ENCODE measurements around the gene BCORL1. TPM values are rescaled to one million over a fixed set of nuclear protein-coding genes. Genes with fewer than 3 reads are reported as not detected.

BCORL1 gene
- total and polyA plus RNA-seq, 4 donors = 4.8 to 15.5 (median 9.5) TPM

DNA sequence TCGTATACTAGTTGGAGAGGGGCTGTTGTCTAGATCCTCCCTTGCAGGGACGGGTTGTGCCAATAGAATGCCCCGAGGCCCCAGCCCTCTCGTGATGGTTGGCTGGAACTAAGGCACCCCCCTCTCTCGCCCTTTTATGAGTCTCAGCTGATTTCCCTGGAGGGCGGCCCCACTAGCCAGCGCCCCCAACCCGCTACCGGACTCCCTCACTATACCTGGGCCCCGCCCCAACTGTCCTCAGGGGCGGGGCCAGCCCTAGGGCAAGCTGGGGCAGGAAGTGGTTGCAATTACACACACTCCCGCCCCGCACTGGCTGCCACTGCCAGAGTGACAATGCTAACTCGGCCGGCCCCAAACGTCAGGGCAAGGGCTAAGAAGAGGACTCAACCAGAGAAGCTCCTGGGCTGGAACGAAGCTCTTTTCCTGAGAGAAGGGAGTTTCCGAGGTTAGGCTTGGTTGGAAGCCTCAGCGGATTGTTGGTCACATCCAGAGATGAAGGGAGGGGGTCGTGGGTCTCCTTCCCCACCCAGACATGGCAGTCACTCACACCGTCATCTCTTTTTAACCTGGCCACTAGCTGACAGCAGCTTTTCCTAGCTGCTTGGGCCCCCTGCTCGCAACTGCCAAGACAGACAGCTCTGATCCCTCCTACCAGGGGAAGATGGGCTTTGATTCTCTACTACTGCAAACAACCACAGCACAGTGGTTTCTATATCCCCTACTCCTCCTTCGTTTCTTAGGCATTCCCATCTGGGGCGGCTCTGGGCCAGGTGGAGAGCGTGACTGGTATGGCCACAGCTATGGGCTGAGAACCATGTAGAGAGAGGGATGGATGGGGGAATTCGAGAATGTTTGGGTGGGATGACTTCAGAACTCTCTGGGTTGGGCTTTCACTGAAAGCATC is 21.0 kb upstream of the BCORL1 start:
- Histone ChIP-seq H3K27me3 (ENCODE audit: control insufficient read depth, insufficient read depth, low read length) (peaks cover 10% of the 10 kb centered on the region), H3K36me3 (ENCODE audit: control insufficient read depth, insufficient read depth, low read length) (no peaks in the 10 kb centered on the region), H3K27ac (ENCODE audit: low read depth, low read length) (no peak overlapping the region), H3K4me3 (ENCODE audit: low read depth, low read length) (no peak overlapping the region), H3K4me1 (ENCODE audit: control insufficient read depth, insufficient read depth, low read length) (peaks cover 24% of the 10 kb centered on the region), H3K9me3 (ENCODE audit: control insufficient read depth, insufficient read depth, low read length) (no peaks in the 10 kb centered on the region)
- WGBS (ENCODE audit: insufficient coverage) = 35% methylated on average over 23 of the region's 26 CpGs
- DNase-seq (ENCODE audit: low read depth in 4 of 6, low spot score in 6 of 6) = no peak

DNA sequence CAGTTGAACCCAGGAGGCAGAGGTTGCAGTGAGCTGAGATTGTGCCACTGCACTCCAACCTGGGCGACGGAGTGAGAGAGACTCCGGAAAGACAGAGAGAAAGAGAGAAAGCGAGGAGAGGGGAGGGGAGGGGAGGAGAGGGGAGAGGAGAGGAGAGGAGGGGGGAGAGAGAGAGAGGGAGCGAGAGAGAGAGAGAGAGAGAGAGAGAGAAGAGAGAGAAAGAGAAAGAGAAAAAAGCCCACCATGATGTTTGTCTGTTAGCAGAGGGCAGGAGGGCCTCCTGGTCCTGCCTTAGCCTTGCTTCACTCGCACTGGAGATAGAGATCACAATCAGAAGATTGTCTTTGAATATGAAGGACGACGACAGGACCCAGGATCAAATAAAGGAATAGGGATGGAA is 18.7 kb upstream of the BCORL1 start:
- no peak for DNase-seq (ENCODE audit: low read depth in 4 of 6, low spot score in 6 of 6)
- Histone ChIP-seq H3K36me3 (ENCODE audit: control insufficient read depth, insufficient read depth, low read length) (no peaks in the 10 kb centered on the region), H3K4me1 (ENCODE audit: control insufficient read depth, insufficient read depth, low read length) (peaks cover 13% of the 10 kb centered on the region), H3K4me3 (ENCODE audit: low read depth, low read length) (no peak overlapping the region), H3K27me3 (ENCODE audit: control insufficient read depth, insufficient read depth, low read length) (peaks cover 4% of the 10 kb centered on the region), H3K27ac (ENCODE audit: low read depth, low read length) (no peak overlapping the region), H3K9me3 (ENCODE audit: control insufficient read depth, insufficient read depth, low read length) (no peaks in the 10 kb centered on the region)
- 83% methylated on average over 6 of the region's 8 CpGs for WGBS (ENCODE audit: insufficient coverage)

DNA sequence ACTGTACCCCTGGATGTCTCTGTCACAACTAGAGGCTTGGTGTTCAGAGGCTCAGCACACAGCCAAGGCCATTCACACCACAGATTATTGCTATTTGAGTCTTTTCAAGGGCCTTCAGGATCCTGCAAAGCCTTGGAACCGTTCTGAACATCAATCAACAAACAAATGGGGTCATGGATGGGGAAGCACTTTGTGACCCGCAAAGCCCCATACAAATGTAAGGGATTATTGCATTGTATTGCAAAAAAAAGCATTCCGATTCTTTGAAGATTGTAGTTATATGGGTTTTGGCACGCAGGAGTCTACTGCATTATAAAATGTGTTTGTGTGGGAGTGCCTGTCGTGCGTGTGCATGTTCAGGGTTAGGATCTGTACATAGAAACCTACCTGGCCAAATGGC is 17.3 kb upstream of the BCORL1 start:
- Histone ChIP-seq H3K27ac (ENCODE audit: low read depth, low read length) (no peak overlapping the region), H3K27me3 (ENCODE audit: control insufficient read depth, insufficient read depth, low read length) (peaks cover 2% of the 10 kb centered on the region), H3K36me3 (ENCODE audit: control insufficient read depth, insufficient read depth, low read length) (no peaks in the 10 kb centered on the region), H3K9me3 (ENCODE audit: control insufficient read depth, insufficient read depth, low read length) (no peaks in the 10 kb centered on the region), H3K4me3 (ENCODE audit: low read depth, low read length) (no peak overlapping the region), H3K4me1 (ENCODE audit: control insufficient read depth, insufficient read depth, low read length) (peaks cover 6% of the 10 kb centered on the region)
- no peak for DNase-seq (ENCODE audit: low read depth in 4 of 6, low spot score in 6 of 6)
- 82% methylated on average over 5 of the region's 6 CpGs for WGBS (ENCODE audit: insufficient coverage)

DNA sequence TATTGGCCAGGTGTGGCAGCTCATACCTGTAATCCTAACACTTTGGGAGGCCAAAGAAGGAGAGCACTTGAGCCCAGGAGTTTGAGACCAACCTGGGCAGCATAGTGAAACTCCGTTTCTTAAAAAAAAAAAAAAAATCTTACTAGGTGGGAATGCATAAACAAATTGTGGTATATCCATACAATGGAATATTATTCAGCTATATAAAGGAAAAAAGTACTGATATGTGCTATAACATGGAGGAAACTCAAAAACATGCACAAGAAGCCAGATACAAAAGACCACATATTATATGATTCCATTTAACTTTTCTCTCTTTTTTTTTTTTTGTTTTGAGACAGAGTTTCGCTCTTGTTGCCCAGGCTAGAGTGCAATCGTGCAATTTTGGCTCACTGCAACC is 13.5 kb upstream of the BCORL1 start:
- Histone ChIP-seq H3K4me1 (ENCODE audit: control insufficient read depth, insufficient read depth, low read length) (no peaks in the 10 kb centered on the region), H3K27ac (ENCODE audit: low read depth, low read length) (no peak overlapping the region), H3K36me3 (ENCODE audit: control insufficient read depth, insufficient read depth, low read length) (no peaks in the 10 kb centered on the region), H3K4me3 (ENCODE audit: low read depth, low read length) (no peak overlapping the region), H3K9me3 (ENCODE audit: control insufficient read depth, insufficient read depth, low read length) (no peaks in the 10 kb centered on the region), H3K27me3 (ENCODE audit: control insufficient read depth, insufficient read depth, low read length) (peaks cover 3% of the 10 kb centered on the region)
- WGBS (ENCODE audit: insufficient coverage) = 72% methylated on average over 2 of the region's 3 CpGs
- DNase-seq (ENCODE audit: low read depth in 4 of 6, low spot score in 6 of 6) = no peak

DNA sequence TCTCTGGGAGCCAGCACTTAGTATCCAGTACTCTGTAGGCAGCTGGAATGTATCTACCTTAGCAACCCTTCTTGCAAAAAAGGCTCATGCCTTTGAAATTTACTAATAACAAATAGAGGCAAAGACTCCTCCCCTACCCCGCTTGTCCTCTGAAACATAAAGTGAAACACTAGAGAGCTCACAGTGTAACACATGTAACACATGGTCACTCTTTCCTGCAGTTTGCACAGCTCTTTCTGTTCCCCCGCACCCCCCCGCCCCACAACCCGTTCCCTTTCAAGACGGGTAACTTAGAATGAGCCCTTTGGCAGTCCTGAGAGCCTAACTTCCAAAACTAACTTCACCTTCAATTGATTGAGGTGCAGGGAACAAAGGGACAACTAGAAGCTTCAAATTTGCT is 6.0 kb upstream of the BCORL1 start:
- no CpG with 5 or more reads among the region's 5 CpGs for WGBS (ENCODE audit: insufficient coverage)

DNA sequence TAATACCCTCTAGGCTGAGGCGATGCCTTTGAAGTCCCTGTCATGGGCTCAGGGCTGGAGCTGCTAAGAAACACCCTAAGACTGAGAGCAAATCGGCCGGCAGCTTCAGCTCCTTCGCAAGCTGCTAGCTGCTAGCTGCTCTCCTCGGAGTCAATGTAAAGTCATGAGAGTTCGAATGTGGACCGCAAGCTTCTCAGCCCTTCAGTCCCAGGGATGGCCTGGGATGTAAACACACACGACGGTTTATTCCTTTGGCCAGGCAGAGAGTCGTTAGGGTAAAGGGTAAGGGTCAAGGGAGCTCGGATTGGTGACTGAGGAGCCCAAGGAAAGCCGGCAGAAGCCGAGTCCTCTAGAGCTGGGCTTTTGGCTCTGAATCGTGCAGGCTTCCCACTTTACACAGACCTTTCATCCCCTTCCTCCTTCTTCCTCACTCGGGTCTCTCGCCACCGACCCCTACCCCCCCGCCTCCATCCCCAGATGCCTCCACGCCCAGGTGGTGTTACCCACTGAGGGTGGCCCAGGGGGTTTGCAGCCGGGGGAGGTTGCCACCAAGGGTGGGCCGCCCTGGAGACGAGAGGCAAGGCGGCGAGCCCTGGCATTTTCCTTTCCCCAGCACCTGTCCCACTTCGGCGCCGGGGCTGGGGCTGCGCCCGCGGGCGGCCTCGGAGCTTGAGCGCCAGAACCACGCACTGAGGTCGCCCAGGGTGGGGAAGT is 3.1 kb upstream of the BCORL1 start:
- H3K4me1 ChIP-seq (ENCODE audit: control insufficient read depth, insufficient read depth, low read length) = peaks cover 26% of the 10 kb centered on the region
- no peaks in the 10 kb centered on the region for H3K9me3 ChIP-seq (ENCODE audit: control insufficient read depth, insufficient read depth, low read length)
- H3K4me3 ChIP-seq (ENCODE audit: low read depth, low read length) = no peak overlapping the region
- H3K27ac ChIP-seq (ENCODE audit: low read depth, low read length) = no peak overlapping the region
- DNase-seq (ENCODE audit: low read depth in 4 of 6, low spot score in 6 of 6) = peak in 1 of 6 donors; percentile 22
- H3K36me3 ChIP-seq (ENCODE audit: control insufficient read depth, insufficient read depth, low read length) = no peaks in the 10 kb centered on the region
- no peaks in the 10 kb centered on the region for H3K27me3 ChIP-seq (ENCODE audit: control insufficient read depth, insufficient read depth, low read length)
- WGBS (ENCODE audit: insufficient coverage) = 36% methylated on average over 20 of the region's 35 CpGs

More for the DNA sequence above, 6.0 kb upstream of the BCORL1 start:
- DNase-seq (ENCODE audit: low read depth in 4 of 6, low spot score in 6 of 6) = no peak
- Histone ChIP-seq H3K27ac (ENCODE audit: low read depth, low read length) (no peak overlapping the region), H3K4me3 (ENCODE audit: low read depth, low read length) (no peak overlapping the region), H3K9me3 (ENCODE audit: control insufficient read depth, insufficient read depth, low read length) (no peaks in the 10 kb centered on the region), H3K36me3 (ENCODE audit: control insufficient read depth, insufficient read depth, low read length) (no peaks in the 10 kb centered on the region), H3K4me1 (ENCODE audit: control insufficient read depth, insufficient read depth, low read length) (peaks cover 18% of the 10 kb centered on the region), H3K27me3 (ENCODE audit: control insufficient read depth, insufficient read depth, low read length) (peaks cover 3% of the 10 kb centered on the region)

DNA sequence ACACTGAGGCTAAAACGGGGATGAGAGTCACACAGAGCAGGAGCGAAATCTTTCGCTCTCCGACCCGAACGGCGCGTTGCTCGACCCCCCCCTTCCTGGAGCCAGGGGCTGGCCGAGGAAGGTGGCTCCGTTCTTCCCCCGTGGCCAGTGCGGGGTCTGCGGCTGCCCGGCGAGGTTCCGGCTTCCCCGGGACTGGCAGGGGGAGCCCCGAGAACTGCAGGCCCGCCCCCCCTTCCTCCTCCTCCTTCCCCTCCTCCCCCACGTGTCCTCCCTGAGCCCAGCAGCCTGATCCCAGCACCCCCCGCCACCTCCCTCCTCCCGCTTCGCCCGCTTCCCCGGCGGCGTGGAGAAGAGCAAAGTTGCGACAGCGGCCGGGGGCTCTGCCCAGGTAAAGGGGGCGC is 2.4 kb upstream of the BCORL1 start:
- no peak for DNase-seq (ENCODE audit: low read depth in 4 of 6, low spot score in 6 of 6)
- no peaks in the 10 kb centered on the region for H3K27me3 ChIP-seq (ENCODE audit: control insufficient read depth, insufficient read depth, low read length)
- H3K4me3 ChIP-seq (ENCODE audit: low read depth, low read length) = peak overlapping the region; percentile 18
- H3K27ac ChIP-seq (ENCODE audit: low read depth, low read length) = no peak overlapping the region
- no peaks in the 10 kb centered on the region for H3K36me3 ChIP-seq (ENCODE audit: control insufficient read depth, insufficient read depth, low read length)
- no peaks in the 10 kb centered on the region for H3K9me3 ChIP-seq (ENCODE audit: control insufficient read depth, insufficient read depth, low read length)
- WGBS (ENCODE audit: insufficient coverage) = 32% methylated on average over 19 of the region's 32 CpGs
- peaks cover 29% of the 10 kb centered on the region for H3K4me1 ChIP-seq (ENCODE audit: control insufficient read depth, insufficient read depth, low read length)

DNA sequence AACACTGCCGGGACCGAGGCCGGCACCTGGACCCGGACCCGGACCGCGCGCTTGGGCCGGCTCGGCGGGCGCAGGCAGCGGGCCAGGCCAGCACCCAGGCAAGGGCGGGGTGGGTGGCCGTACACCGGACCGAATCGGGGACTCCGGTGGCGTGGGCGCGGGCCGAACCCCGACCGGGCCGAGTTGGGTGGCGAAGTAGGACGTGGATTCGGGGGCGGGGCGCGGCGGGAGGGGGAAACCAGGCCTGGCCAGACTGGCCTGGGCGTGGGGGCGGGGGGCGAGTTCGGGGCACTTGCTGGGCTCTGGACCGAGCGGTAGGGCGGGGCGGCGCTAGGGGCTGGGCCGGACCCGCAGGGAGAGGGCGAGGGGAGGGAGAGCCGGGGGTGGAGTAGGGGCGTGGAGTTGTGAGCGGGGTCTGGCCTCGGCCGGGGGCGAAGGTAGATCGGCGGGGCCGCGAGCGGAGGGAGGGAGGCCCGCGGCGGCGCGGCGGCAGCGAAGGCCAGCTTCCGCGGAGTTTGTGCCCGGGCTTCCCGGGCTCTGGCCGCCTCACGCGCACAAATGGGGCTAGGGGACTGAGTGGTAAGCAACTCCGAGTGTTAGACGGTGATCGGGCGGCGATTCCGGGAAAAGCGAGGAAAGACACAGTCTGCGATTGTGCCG is 1.8 kb upstream of the BCORL1 start:
- Histone ChIP-seq H3K9me3 (ENCODE audit: control insufficient read depth, insufficient read depth, low read length) (no peaks in the 10 kb centered on the region), H3K4me1 (ENCODE audit: control insufficient read depth, insufficient read depth, low read length) (peaks cover 29% of the 10 kb centered on the region), H3K27me3 (ENCODE audit: control insufficient read depth, insufficient read depth, low read length) (no peaks in the 10 kb centered on the region), H3K36me3 (ENCODE audit: control insufficient read depth, insufficient read depth, low read length) (no peaks in the 10 kb centered on the region), H3K4me3 (ENCODE audit: low read depth, low read length) (peak overlapping the region; percentile 18), H3K27ac (ENCODE audit: low read depth, low read length) (no peak overlapping the region)
- 29% methylated on average over 79 of the region's 79 CpGs for WGBS (ENCODE audit: insufficient coverage)
- peak in 2 of 6 donors; percentile 6 to 45 for DNase-seq (ENCODE audit: low read depth in 4 of 6, low spot score in 6 of 6)

DNA sequence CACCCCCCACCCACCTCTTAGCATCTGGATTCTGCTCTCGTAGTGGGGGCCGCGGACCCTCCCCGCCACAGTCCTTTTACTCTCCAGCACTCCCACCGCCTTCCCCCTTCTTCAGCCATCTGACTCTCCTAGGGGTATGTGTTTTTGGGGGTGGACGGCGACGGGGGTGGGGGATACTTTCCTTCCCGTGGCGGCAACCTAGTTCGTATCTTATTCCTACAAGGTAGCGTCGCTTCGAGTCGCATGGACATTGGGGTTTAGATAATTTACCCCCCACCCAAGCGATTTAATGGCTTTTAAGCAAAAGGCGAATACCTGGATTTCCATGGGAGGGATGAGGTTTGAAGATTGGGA is 1.3 kb upstream of the BCORL1 start:
- Histone ChIP-seq H3K4me1 (ENCODE audit: control insufficient read depth, insufficient read depth, low read length) (peaks cover 29% of the 10 kb centered on the region), H3K27me3 (ENCODE audit: control insufficient read depth, insufficient read depth, low read length) (no peaks in the 10 kb centered on the region), H3K9me3 (ENCODE audit: control insufficient read depth, insufficient read depth, low read length) (no peaks in the 10 kb centered on the region), H3K36me3 (ENCODE audit: control insufficient read depth, insufficient read depth, low read length) (no peaks in the 10 kb centered on the region), H3K27ac (ENCODE audit: low read depth, low read length) (no peak overlapping the region), H3K4me3 (ENCODE audit: low read depth, low read length) (no peak overlapping the region)
- no peak for DNase-seq (ENCODE audit: low read depth in 4 of 6, low spot score in 6 of 6)
- no CpG with 5 or more reads among the region's 17 CpGs for WGBS (ENCODE audit: insufficient coverage)

Measured in spinal cord (tissue), 10 donors.